HFF-Myc (cell line): ENCODE measurements around the gene NOTCH2.

ENCODE experiments used
- DNase-seq: peaks from one replicate; pipeline ENCODE4 v3.0.0-alpha.2; 2011; ENCODE audit warnings: low read depth; ENCODE audit errors: extremely low read depth
- H3K4me3 ChIP-seq: replicated peaks from 2 replicates; pipeline ENCODE4 v1.5.1; 2011; ENCODE audit warnings: low read depth, mild to moderate bottlenecking, control low read depth, low read length
- TF ChIP-seq, protein P1 (sequence below): IDR thresholded peaks from 2 replicates; pipeline ENCODE4 v1.5.1; 2012; ENCODE audit warnings: mild to moderate bottlenecking, low read depth, low read length, control low read depth; ENCODE audit errors: missing control alignments

NOTCH2 gene

DNA sequence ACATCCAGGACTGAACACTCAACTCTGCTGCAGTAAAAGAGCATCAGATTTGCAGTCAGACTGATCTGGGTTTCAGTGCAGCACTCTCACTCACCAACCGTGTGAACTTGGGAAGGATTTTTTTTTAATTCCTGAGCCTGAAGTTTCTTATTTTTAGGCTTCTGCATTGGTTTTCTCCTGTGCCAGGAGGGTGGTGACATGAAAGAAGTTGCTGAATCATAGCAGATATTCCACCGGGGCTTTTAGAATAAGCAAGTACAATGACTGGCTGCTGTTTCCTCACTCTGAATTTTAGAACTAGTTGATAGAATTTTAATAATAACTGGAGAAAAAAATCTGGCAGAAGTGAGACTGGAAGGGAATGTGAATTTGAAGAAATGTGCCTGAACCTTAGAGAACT is 184.8 kb downstream of the NOTCH2 start:
- no peak overlapping the region for H3K4me3 ChIP-seq
- no peak for DNase-seq
- TF ChIP-seq, protein P1, sequence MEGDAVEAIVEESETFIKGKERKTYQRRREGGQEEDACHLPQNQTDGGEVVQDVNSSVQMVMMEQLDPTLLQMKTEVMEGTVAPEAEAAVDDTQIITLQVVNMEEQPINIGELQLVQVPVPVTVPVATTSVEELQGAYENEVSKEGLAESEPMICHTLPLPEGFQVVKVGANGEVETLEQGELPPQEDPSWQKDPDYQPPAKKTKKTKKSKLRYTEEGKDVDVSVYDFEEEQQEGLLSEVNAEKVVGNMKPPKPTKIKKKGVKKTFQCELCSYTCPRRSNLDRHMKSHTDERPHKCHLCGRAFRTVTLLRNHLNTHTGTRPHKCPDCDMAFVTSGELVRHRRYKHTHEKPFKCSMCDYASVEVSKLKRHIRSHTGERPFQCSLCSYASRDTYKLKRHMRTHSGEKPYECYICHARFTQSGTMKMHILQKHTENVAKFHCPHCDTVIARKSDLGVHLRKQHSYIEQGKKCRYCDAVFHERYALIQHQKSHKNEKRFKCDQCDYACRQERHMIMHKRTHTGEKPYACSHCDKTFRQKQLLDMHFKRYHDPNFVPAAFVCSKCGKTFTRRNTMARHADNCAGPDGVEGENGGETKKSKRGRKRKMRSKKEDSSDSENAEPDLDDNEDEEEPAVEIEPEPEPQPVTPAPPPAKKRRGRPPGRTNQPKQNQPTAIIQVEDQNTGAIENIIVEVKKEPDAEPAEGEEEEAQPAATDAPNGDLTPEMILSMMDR: no peak

DNA sequence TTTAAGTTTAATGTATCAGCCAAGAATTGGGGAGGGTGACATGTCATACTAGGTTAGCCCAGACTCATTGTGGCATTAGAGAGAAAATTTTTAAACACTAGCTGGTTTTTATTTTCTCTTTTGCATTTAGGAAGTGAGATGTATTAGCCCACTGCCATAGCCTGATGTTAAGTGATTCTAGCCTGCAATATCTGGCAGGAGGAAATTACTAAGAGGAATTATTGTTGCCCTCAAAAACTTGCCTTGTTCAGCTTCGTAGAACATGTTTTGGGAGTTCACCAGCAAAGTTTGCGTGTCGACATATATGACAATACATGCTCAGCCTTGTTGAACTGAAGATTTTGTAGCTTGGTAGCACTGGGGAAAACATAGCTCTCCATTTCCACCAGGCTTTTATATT is 185.6 kb downstream of the NOTCH2 start:
- DNase-seq: no peak
- no peak overlapping the region for H3K4me3 ChIP-seq
- TF ChIP-seq, protein P1: no peak

DNA sequence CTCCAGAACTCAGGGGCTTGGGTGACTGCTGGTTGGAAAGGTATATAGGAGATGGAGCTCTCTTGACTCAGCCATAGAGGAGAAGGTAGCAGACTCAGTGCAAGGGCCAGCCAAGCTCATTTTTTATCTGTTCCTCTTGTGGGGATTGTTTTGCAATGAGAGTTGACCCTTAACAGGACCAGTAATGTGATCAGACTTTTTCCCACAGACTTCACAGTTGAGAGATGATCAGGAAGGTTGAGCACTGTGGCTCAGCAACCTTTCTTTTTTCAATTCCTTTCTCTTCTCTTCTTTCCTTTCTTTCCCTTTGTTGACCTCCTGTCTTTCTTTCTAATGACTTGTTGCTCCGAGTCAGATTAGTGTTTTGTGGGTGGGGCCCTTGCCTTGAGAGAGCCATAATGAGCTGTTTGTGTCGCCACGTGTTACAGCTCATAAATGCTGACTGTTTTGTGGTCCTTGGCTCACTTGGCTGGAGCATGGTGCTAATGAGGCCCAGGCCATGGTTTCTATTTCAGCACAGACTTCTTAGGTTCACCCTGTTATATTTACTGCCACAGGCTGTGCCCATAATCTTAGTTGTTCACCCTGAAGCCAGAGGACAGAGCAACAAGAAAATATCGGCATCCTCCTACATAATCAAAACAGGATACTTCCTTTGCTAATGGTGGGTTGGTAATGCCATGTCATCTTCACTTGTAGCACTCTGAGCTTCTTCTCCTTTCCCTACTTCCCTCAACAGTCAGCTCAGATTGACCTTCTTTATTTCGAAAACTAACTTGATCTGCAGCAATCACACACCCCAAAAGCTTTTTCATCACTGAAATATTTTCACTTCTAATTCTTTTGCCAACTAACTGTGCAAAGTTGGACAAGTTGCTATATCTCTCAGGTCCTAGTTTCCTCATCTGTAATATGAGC is 187.1 kb downstream of the NOTCH2 start:
- TF ChIP-seq, protein P1: no peak
- no peak for DNase-seq

DNA sequence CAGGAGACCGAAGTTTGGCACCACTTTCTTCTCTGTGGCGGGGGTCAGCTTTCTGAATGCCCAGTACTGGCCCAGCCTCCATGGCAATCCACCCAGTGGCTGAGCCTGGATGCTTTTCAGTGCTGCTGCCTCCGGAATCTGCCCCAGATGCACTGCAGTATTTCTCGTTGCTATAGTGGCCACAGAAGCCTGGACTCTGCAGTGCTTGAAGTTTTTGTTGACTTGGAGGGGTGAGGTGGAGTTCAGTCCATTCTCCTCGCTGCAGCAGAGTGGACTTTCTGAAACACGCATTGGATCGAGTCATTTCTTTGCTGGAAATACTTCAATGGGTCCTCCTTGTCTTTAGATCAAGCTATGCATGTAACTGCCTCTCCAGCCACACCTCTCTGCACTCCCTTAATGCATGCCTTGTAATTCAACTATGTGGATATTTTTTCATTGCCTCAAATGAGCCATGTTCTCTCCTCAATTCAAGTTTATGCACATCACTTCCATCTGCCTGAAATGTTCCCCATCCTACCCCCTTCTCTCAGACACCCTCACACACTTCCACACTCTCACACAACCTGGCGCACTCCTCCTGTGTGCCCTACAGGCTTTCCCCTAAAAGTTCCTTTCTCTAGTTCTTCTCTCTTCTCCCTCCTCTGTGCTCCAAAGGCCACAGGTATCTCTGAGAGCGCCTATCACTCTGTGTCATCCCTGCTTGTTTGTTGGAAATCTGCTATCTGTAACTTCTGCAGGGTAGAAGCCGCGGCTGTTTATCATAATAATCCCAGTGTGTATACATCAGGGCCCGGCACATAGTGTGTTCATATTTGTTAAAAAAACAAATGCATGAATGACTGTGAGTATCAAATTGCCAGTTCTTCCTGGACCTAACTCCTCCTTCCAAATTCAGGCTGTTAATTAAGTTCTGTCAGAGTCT is 189.7 kb downstream of the NOTCH2 start:
- TF ChIP-seq, protein P1: no peak
- no peak overlapping the region for H3K4me3 ChIP-seq
- no peak for DNase-seq

More for the DNA sequence above, 187.1 kb downstream of the NOTCH2 start:
- H3K4me3 ChIP-seq: no peak overlapping the region

DNA sequence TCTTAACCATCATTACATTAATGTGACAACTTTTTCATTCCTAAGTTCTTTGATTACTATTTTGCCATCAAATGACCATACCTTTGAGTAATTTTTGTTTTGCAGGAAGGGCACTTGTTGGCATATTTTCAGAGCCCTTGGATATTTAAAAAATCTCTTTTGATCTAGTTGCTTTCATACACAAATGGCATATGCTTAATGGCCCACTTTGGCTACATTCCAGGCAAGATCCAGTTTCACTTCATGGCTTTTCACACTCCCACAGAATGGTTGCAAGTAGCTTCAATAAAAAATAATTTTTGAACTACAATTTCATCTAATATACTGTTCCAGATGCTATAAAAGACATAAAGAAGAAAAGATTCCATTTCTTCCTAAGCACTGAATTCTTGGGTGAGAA is 191.3 kb downstream of the NOTCH2 start:
- DNase-seq: no peak
- TF ChIP-seq, protein P1: no peak
- no peak overlapping the region for H3K4me3 ChIP-seq

DNA sequence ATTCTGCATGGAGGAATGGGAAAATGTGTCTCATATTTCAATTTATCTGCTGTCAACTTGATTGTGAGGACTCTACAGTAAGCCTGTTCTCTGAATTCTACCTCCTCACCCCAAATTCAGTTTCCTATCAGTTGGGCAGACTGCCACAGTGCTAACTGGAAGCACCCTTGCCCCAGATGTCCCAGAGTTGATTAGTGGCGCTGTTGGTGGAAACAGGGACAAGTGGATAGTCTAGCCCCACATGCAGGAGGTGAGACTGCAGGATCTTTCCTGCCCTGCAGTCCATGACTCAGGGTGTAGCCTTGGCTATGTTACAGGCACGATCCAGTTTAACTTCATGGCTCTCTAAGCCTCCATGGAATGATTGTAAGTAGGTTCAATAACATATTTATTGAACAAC is 195.3 kb downstream of the NOTCH2 start:
- TF ChIP-seq, protein P1: no peak
- no peak overlapping the region for H3K4me3 ChIP-seq
- DNase-seq: no peak
